HG02981 (cell line): Measurements from ENCODE around the gene SPRR1B.
"Not testable (repeated sequence)": the region's sequence is repeated elsewhere in the genome, so short reads cannot be mapped to it uniquely, and the experiment has no call there.

Experiments used
- ATAC-seq: cut with Tn5 transposase; IDR thresholded peaks from one replicate; pipeline ENCODE4 v1.9.1; 2021; ENCODE audit warnings: mild to moderate bottlenecking, moderate library complexity; ENCODE audit not compliant: unreplicated experiment

Gene SPRR1B, protein sequence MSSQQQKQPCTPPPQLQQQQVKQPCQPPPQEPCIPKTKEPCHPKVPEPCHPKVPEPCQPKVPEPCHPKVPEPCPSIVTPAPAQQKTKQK

DNA sequence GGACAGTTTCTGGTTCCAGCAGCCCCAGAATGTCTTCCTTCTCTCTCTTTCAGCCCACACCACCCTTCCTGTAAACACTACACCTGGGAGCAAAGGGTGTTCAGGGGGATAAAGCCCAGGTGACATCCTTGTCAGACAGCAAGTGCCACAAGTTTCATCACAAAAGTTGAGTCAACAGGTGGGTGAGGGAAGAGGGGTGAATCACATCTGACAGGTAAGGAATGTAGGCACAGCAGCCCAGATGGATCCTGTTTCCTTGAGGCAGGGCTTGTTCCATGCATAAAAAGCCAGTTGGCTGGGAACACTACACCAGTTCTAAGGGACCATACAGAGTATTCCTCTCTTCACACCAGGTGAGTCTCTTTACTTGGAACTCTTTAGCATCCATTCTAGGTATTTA lies at the start of gene SPRR1B:
TSS of gene SPRR1B (plus strand) at position 309 of the 400 bp plus-strand sequence. CDS start 1,143 bp downstream, outside the sequence.
- no peak for ATAC-seq

DNA sequence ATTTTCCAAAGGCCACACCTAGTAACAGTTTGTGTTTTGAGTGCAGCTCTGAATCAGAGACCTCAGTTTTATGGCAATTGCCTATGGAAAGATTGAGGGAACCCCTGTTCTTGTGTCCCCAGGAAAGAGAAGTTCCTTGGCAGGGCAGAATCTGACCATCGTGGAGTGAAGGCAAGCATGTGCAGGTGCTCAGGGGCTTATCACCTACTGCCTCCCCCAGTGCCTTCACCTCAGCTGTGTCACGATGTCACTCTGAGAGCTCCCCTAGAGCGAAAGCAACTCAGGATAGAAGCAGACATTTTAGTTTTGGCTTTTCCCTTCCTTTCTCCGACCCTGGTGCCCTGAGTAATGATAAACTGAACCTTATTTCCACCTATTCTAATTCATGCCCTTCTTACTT lies 48.9 kb upstream of the SPRR1B start:
- no peak for ATAC-seq

DNA sequence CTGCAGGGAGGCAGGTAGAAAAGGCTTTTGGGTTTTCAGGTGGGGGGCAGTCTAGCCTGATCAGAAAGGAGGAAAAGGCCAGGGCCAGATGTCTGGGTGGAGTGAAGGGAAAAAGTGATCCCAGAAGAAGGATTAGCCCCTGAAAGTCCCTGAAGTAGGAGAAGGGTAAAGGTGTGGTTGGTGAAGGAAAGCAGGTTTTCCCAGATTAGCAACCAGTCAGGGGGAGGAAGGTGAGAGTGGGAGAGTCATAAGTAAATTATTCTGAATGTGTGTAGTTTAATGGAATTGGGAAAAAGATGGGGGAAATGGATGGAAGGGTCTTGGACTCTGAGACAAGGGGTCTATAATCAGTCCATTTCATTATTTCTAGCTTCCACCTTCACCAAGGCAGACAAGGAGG lies 47.8 kb upstream of the SPRR1B start:
- ATAC-seq: no peak

DNA sequence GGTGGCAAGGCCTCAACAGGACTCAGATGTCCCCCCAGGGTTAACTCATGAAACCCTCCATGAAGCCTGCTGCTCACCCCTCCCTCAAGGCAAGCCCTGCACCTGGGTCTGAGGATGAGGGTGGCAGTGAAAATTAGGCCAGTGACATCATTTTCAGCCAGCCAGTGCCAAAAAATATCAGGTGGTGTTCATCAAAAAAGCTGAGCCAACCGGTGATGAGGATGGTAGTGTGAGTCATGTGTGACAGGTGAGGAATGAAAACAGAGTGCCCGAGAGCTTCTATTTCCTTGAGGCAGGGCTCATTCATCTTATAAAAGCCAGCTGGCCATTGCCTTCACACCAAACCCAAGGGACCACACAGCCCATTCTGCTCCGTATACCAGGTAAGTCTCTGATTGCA lies 47.3 kb upstream of the SPRR1B start, which contains the start of gene SPRR1A:
TSS of gene SPRR1A (plus strand) at position 339 of the 400 bp plus-strand sequence. CDS start 1,150 bp downstream, outside the sequence.
- no peak for ATAC-seq

DNA sequence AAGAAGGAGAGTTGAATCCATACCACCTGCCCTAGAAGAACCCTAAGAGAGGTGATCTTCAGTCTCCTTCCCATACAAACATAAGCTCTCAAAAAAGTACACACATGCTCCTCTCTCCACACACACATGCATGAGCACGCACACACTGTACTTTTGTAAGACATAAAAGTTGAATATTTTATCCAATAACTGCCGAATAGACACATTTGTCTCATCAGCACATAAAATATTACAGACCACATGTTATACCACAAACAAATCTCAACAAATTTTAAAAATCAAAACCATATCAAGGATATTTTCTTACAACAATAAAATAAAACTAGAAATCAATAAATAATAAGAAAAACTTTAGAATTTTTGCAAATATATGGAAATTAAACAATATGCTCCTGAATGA lies 44.4 kb upstream of the SPRR1B start:
- no peak for ATAC-seq

DNA sequence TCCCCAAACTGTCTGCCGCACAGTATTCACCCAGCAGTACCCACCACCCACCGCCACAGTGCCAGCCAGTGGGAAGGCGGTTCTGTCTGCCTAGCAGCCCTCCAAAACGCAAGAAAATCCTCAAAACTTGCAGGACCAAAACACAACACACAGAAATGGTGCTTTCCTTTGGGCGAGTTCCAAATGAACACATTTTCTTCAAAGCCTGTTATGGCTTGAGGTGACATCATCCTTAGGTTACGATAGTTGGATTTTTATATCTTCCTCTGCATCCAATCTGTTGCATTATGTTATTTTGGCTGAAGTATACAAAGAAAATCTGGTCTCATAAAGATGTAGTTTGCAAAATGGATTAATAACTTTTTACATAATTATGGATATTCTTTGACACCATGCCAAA lies 37.8 kb upstream of the SPRR1B start:
- no peak for ATAC-seq

DNA sequence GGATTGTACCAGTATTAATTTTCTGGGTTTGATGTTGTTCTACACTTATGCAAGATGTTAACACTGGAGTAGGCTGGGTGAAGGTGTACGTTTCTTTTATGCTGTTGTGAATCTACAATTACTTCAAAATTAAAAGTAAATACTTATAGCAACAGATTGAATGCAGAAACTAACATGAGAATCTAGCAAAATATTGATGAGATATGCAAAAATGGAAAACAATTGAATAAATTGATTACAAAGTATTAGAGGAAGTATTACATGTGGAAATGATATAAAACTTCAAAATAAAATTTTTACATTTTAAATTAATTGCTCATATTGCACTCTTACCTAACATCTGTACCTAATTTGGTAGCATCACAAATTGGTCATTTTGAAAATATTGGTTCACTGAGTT lies 35.2 kb upstream of the SPRR1B start:
- no peak for ATAC-seq

DNA sequence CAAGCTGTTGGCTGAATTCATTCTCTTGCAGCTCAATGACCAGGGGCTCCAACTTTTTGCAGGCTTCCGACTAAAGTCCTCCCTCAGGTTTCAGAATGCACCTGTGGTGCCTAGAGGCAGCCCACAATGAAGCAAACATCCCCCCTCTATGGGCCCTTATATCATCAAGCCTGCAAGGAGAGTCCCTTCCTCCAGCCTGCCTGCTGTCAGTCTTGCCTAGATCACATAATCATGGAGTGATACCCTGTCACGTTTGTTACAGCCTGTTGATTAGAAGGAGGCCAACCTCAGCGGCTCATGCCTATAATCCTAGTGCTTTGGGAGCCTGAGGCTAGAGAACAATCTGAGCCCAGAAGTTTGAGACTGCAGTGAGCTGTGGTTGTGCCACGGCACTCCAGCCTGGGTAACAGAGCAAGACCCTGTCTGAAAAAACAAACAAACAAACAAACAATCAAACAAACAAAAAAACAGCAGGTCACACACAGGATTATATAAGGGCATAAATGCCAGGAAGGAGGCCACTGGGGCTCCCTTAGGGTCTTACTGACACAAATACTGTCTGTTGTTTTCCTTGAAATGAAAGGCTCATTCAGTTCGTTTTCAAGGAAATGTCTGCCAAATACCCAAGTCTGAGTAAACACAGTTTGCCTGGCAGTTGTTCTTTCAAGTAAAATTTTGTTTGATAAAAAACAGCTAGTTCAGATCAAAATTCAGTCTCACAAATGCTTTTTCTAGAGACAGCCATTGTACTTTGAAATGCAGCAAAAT lies 34.2 kb upstream of the SPRR1B start:
- no peak for ATAC-seq

DNA sequence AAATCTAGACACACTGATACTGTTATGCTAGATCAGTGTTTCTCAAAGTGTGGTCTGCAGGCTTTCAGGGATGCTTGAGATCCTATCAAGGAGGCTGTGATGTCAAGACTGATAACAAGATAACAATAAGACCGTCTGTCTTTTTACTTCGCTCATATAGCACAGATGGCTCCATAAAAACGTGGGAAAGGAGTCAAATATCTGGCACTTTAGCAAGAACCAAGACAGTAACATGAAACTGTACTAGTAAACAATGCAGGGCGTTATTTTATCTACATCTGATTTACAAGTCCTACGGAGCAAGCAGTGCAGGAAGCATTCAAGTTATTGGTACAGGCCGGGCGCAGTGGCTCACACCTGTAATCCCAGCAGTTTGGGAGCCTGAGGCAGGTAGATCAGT lies 33.1 kb upstream of the SPRR1B start:
- no peak for ATAC-seq

DNA sequence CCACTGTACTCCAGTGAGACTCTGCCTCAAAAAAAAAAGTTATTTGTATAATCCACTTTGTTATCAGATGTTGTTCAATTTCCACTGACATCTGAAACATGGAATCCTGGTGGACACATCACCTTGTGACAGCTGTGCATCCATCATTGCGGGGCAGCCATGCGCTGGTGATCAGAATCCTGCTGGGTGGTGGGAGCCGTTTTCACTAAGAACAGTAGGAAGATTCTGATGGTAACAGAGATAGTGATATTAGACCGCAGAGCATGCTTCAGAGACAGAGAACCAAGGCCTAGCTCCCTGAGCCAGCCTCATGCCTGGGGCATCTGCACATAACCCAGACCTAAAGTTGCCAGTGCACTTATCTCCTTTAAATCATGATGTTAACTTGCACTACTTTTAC lies 32.5 kb upstream of the SPRR1B start:
- ATAC-seq: no peak

DNA sequence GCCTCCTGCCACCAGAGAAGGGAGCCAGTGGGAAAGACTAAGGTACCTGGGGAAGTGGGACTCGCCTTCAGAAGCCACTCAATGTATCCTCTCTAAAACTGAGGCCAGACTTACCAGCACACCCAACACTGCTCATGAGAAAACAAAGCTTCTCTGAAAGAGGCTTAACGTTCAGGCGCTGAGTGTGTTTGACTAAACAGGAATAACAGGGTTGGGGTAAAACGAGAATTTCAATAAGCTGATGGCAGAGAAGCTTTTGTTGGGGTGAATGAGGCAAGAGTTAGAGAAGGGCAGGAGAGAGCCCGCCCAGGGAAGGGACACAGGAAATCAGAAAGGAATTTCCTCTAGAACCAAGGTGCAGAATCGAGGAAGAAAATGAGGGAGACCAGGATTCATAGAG lies 31.2 kb upstream of the SPRR1B start:
- no peak for ATAC-seq

DNA sequence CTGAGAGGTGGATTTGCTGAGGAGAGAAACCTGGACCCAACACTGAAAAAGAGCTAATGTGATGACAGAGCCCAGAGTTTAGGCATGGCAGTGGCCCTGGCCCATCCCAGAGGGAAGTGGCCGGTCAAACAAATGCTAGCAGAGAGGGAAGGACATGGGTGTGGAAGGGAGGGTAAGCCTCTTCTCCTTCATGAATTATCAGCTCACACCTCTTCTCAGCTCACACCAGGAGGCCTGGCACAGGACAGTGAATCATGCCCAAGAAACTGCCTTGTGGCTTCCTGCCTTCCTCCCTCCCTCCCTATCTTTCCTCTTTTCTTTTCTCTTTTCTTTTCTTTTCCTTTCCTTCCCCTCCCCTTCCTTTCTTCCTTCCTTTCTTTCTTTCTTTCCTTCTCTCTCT lies 30.7 kb upstream of the SPRR1B start:
- no peak for ATAC-seq

DNA sequence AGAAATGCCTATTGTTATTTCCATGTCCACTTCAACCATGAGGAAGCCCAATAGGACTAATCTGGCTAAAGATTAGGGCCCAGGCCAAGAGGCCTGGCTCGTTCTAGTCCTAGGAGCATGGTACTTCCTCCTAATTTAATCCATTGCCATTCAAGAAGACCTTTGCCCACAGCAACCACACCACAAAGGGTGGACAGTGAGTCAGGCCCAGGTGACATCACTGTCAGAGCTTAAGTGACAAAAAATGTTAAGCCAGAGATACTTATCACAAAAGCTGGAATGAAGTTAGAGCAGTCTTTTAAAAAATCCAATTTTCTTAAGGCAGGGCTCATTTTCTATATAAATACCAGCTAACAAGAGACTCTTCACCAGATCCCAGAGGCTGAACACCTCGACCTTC lies 29.6 kb upstream of the SPRR1B start, which contains the start of gene SPRR3:
TSS of gene SPRR3 (plus strand) at position 368 of the 400 bp plus-strand sequence. CDS start 1,272 bp downstream, outside the sequence.
- no peak for ATAC-seq

DNA sequence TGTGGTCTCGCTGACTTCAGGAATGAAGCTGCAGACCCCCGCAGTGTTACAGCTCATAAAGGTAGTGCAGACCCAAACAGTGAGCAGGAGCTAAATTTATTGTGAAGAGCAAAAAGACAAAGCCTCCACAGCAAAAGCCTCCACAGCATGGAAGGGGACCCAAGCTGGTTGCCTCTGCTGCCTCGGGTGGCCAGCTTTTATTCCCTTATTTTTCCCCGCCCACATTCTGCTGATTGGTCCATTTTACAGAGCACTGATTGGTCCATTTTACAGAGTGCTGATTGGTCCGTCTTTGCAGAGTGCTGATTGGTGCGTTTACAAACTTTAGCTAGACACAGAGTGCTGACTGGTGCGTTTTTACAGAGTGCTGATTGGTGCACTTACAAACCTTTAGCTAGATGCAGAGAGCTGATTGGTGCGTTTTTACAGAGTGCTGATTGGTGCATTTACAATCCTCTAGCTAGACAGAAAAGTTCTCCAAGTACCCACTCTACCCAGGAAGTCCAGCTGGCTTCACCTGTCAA lies 19.7 kb upstream of the SPRR1B start:
- not testable (repeated sequence) for ATAC-seq

DNA sequence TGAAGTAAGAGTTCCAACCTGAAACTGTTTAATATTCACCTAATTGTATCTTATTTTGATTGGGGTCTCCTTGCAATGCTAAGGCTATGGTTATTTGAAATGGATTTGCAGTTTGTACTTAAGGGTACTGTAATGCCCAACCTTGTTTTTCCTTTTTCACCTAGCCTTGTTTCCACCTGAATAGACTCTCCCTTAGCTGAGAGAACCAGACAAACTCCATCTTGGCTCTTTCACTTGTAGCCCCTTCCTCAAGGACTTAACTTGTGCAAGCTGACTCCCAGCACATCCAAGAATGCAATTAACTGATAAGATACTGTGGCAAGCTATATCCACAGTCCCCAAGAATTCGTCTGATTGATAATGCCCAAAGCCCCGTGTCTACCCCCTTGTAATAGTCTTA lies 9.2 kb upstream of the SPRR1B start:
- not testable (repeated sequence) for ATAC-seq

DNA sequence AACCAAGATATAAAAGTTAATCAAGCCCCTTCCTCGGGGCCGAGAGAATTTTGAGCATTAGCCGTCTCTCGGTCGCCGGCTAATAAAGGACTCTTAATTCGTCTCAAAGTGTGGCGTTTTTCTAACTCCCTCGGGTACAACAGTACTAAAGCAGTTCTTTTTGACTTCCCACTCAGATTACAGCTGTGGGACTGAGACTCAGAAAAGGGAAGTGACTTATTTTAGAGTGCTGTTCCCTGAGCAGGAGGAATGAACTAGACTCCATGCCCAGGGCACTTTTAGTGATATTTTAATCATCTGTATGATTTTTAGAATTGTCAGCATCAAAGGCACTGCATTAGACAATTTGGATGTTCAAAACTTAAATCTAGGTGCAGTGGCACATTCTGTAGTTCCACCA lies 8.7 kb upstream of the SPRR1B start:
- not testable (repeated sequence) for ATAC-seq

DNA sequence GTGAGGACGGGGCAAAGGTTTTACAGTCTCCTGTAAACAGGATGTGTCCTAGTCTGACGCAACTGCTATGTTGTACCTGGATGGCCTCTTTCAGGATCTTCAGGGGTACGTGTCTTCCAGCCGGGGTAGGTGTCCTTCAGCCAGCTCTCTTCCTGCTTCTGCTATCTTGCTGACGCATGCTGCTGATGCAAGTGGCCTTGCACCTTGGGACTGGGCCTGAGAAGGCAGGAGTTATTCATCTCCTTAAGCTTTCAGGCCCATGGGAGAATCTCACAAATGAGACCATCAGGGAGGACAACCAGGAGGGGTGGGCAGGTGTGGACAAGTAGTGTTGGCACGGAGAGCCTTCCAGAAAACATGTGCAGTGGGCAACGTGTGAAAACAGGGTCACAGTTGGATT lies 7.9 kb upstream of the SPRR1B start:
- ATAC-seq: no peak

DNA sequence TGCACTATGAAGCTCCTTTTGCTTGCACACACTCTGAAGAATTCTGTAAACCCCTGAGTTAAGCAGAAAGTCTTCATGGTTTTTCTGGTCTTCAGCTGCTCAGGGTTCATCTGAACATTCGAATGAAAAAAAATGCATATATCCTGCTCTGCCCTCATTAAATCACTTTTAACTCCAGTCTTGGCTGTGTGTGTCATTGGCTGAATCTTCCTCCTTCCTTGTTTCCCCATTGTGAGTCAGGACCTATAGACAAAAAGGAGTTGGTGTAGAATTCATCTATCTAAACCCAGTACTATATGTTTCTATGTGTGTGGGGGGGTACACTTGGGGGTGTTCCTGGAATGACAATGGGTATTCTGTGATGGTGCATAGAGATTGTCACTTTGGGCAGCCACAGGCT lies 6.6 kb upstream of the SPRR1B start:
- no peak for ATAC-seq

DNA sequence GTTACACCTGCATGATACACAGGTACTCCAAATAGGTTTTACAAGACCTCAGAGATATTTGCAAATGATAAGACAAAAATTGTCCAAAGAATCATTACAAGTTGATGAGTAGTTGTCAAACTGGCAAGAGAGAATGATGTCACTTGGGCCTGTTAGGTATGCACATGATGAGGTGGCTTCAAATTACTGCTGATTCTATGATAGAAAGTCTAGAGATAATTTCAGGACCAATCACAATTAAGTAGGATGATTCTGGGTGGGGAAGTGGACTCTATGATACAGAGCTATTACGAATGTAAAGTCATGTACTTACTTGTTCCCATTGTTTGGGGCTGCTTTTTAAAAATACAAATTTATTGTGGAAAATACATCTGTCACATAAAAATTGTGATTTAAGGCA lies 5.2 kb upstream of the SPRR1B start:
- ATAC-seq: no peak

DNA sequence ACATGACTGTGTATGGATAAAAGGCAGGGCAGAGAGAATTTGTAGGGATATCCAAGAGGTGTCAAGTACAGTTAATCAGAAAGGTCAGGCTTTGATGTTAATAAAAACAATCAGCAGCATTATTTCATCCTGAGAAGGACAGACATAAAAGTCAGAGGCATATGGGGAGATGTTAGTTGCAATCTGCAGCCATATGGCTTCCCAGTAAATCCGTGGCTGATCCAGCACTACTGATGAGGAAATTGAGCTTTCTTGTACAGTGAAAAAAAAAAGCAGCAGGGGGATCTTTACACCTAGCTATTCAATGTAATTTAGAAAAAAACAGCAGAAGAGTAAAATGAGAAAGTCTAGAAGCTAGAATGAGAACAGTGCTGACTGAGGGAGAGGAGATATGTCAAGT lies 2.2 kb upstream of the SPRR1B start:
- ATAC-seq: no peak

DNA sequence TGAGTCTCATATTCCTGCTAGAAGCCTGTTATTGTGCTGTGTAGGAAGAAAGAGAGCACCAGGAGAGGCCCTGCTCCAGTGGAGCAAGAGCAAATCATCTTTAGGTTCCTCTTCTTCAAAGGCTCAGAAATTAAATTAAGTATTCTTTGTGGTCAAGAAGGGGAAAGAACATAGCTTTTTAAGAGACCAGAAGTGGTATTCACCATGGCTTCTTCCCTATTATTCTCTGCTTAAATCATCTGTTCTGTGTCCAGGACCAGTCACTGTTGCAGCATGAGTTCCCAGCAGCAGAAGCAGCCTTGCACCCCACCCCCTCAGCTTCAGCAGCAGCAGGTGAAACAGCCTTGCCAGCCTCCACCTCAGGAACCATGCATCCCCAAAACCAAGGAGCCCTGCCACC lies 1.1 kb downstream of the SPRR1B start:
- ATAC-seq: no peak

DNA sequence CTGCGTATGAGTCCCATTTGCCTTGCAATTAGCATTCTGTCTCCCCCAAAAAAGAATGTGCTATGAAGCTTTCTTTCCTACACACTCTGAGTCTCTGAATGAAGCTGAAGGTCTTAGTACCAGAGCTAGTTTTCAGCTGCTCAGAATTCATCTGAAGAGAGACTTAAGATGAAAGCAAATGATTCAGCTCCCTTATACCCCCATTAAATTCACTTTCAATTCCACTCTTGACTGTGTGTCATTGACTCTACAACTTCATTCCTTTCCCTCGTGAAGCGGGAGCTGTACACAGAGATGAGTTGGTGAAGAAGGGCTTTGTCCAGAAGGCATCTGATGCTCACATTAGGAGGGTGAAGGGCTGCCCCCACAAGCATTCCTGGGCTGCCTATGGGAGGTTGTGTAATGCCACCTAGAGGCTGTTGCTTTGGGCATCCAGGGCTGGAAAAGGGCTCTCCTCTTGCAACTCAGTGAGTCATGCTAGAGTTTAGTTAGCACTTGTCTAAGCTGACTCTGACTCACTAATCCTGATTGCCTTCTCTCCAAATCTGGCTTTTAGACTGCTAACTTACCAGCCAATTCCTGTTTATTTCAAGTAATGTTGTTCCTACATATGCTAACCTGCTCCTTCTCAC lies 1.8 kb downstream of the SPRR1B start:
- no peak for ATAC-seq
